ENCODE data around the gene CCDC121.
"Not testable (repeated sequence)": the region's sequence is repeated elsewhere in the genome, so short reads cannot be mapped to it uniquely, and the experiment has no call there.

GRCh38 chr2:27626921-27627320 is 1.9 kb downstream of the CCDC121 start:
- TF ChIP-seq, protein P1, sequence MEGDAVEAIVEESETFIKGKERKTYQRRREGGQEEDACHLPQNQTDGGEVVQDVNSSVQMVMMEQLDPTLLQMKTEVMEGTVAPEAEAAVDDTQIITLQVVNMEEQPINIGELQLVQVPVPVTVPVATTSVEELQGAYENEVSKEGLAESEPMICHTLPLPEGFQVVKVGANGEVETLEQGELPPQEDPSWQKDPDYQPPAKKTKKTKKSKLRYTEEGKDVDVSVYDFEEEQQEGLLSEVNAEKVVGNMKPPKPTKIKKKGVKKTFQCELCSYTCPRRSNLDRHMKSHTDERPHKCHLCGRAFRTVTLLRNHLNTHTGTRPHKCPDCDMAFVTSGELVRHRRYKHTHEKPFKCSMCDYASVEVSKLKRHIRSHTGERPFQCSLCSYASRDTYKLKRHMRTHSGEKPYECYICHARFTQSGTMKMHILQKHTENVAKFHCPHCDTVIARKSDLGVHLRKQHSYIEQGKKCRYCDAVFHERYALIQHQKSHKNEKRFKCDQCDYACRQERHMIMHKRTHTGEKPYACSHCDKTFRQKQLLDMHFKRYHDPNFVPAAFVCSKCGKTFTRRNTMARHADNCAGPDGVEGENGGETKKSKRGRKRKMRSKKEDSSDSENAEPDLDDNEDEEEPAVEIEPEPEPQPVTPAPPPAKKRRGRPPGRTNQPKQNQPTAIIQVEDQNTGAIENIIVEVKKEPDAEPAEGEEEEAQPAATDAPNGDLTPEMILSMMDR (IDR thresholded peaks at IDR 0.05 in 4 of 5, conservative IDR thresholded peaks at IDR 0.05 in 1 of 5) = not testable (repeated sequence)
- not testable (repeated sequence) for TF ChIP-seq POLR2A (IDR thresholded peaks at IDR 0.05)
